MCF 10A (cell line): Measurements from ENCODE around the gene CALML6. TPM values are rescaled to one million over a fixed set of nuclear protein-coding genes. Genes with fewer than 3 reads are reported as not detected.

ENCODE experiments used
- BruUV-seq: library from RNA; stranded (reverse); fragments of 400-500 nt; replicated peaks from 2 replicates; lab custom pipeline; 2021; lab: Mats Ljungman, UMichigan
- CTCF ChIA-PET: fragments of 300-600 bp; sonication (Branson Sonifier 250); formaldehyde crosslinking; extraction: SDS; loops from one replicate; lab custom pipeline; 2021; ENCODE audit warnings: antibody characterized with exemption, inconsistent platforms; lab: Yijun Ruan, JAX
- POLR2A ChIA-PET: fragments of 300-600, 350-650 bp; sonication (Branson Sonifier 250); formaldehyde crosslinking; extraction: SDS; loops from one replicate; lab custom pipeline; 2020; ENCODE audit warnings: antibody characterized with exemption, inconsistent platforms; lab: Yijun Ruan, JAX
- DNase-seq: peaks from one replicate; pipeline ENCODE4 v3.0.0-alpha.2; 2018; ENCODE audit not compliant: unreplicated experiment
- H3K27ac Mint-ChIP-seq: one replicate; pipeline ENCODE4 v1.8.0; 2022; ENCODE audit warnings: mild to moderate bottlenecking, low read depth, mixed read lengths; ENCODE audit not compliant: unreplicated experiment
- H3K27me3 Mint-ChIP-seq: one replicate; pipeline ENCODE4 v1.8.0; 2022; ENCODE audit warnings: mixed read lengths; ENCODE audit not compliant: insufficient read depth, unreplicated experiment
- H3K36me3 Mint-ChIP-seq: one replicate; pipeline ENCODE4 v1.8.0; 2022; ENCODE audit warnings: mild to moderate bottlenecking, moderate library complexity, mixed read lengths; ENCODE audit not compliant: insufficient read depth, unreplicated experiment
- H3K4me1 Mint-ChIP-seq: one replicate; pipeline ENCODE4 v1.8.0; 2022; ENCODE audit warnings: mixed read lengths; ENCODE audit not compliant: insufficient read depth, unreplicated experiment
- H3K4me3 Mint-ChIP-seq: one replicate; pipeline ENCODE4 v1.8.0; 2022; ENCODE audit warnings: mild to moderate bottlenecking, moderate library complexity, mixed read lengths; ENCODE audit not compliant: unreplicated experiment
- H3K9me3 Mint-ChIP-seq: one replicate; pipeline ENCODE4 v1.8.0; 2022; ENCODE audit warnings: mixed read lengths; ENCODE audit not compliant: unreplicated experiment
- intact Hi-C: fragments of 100-400 bp; cut with micrococcal nuclease; formaldehyde crosslinking; loops from 2 replicates; pipeline ENCODE4 v1.14.1; 2022
- total RNA-seq: library from RNA; stranded (reverse); gene quantifications from 2 replicates; pipeline ENCODE4 v1.2.3, GENCODE V29; 2022
- TF ChIP-seq, protein P1 (sequence below): fragments of 200-600 bp; IDR thresholded peaks from one replicate; pipeline ENCODE4 v1.8.0; 2022; ENCODE audit warnings: antibody characterized with exemption, mild to moderate bottlenecking; ENCODE audit not compliant: unreplicated experiment

Gene CALML6
- total RNA-seq, 1 experiment from 2014 or later: 1.7 TPM

DNA sequence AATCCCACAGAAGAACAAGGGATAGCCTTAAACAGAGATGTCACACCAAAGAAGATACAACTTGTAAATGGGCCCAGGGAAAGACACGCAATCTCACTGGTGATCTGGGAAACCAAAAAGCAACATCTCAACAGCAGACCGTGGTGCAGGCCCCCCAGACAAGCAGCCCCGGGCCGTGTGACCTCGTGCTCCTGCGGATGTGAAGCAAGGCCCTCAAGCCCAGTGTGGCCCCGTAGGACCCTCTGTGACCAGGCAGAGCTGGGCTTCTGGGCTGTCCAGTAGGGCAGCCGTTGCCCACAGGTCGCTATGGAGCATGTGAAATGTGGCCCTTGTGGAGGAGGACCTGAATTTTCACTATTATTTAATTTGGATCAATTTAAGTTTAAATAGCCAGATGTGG, 39.0 kb downstream of the CALML6 start:
- H3K9me3 Mint-ChIP-seq: no peaks in the 10 kb centered on the region
- TF ChIP-seq, protein P1, sequence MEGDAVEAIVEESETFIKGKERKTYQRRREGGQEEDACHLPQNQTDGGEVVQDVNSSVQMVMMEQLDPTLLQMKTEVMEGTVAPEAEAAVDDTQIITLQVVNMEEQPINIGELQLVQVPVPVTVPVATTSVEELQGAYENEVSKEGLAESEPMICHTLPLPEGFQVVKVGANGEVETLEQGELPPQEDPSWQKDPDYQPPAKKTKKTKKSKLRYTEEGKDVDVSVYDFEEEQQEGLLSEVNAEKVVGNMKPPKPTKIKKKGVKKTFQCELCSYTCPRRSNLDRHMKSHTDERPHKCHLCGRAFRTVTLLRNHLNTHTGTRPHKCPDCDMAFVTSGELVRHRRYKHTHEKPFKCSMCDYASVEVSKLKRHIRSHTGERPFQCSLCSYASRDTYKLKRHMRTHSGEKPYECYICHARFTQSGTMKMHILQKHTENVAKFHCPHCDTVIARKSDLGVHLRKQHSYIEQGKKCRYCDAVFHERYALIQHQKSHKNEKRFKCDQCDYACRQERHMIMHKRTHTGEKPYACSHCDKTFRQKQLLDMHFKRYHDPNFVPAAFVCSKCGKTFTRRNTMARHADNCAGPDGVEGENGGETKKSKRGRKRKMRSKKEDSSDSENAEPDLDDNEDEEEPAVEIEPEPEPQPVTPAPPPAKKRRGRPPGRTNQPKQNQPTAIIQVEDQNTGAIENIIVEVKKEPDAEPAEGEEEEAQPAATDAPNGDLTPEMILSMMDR: no peak
- intact Hi-C loops: no loop called here
- DNase-seq: no peak
- CTCF ChIA-PET: interaction anchor here (0.6 to 1.4 kb wide), 4 partner anchors 10 to 285 kb away, joined by 3 to 7 read pairs (median 4); no protein-coding TSS in a partner anchor
- POLR2A ChIA-PET: no interaction called here
- no peak overlapping the region for H3K4me3 Mint-ChIP-seq
- H3K4me1 Mint-ChIP-seq: no peaks in the 10 kb centered on the region
- peaks cover 17% of the 10 kb centered on the region for H3K27me3 Mint-ChIP-seq
- H3K36me3 Mint-ChIP-seq: no peaks in the 10 kb centered on the region
- BruUV-seq: no TSS peak
- no peak overlapping the region for H3K27ac Mint-ChIP-seq

DNA sequence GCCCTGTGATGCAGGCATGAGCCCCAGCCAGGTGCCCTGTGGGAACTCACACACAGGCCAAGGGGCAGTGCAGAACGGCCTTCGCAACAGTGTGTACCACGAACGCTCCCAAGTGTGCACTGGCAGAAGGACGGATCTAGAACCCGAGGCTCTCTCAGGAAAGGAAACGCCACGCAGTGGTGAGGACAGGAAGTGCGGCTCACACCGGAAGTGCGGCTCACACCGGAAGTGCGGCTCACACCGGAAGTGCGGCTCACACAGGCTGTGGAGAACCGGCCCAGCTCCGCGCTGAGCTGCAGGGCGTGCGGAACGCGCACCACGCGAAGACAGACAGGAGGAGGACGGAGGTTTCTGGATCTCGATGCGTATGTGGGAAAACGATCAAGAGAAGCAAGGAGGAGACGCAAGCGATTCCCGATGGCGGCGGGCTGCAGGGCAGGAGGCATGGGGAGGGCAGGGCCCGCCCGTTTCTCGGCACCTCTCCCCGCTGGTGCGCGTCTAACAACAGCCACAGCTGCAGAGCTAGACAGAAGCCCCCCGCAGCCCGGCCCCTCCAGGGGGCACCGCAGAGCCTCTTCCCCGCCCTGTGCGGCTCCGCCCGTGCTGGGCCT, 39.9 kb downstream of the CALML6 start:
- CTCF ChIA-PET: interaction anchor here (0.6 to 9.7 kb wide), 4 partner anchors 8 to 286 kb away, joined by 3 to 129 read pairs (median 4); no protein-coding TSS in a partner anchor

DNA sequence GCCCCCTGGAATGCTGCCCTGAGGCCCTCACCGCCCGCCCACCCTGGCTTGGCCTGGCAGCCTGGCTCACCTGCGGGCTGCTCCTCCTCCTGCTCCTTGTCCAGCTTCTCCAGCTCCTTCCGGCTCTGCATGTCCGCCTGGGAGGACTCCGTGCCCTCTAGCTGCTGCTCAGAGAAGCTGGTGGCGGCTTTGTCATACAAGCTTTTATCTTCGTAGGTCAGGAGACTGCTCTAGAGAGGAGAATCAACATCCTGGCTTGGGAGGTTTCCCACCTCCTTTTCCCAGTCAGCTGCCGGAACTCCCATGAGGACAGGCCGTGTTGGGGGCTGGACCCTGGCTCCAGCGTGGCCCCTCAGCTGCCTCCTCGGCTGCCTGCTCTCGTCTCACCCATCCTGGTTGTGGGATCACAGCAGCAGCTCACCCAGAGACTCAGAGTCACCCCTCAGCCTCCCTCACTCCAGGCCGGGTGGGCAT, 40.6 kb downstream of the CALML6 start:
- H3K27ac Mint-ChIP-seq: no peak overlapping the region
- POLR2A ChIA-PET: no interaction called here
- H3K36me3 Mint-ChIP-seq: no peaks in the 10 kb centered on the region
- TF ChIP-seq, protein P1: no peak
- peaks cover 4% of the 10 kb centered on the region for H3K4me1 Mint-ChIP-seq
- intact Hi-C loops: no loop called here
- H3K27me3 Mint-ChIP-seq: peaks cover 12% of the 10 kb centered on the region
- no TSS peak for BruUV-seq
- no peaks in the 10 kb centered on the region for H3K9me3 Mint-ChIP-seq
- no peak for DNase-seq
- H3K4me3 Mint-ChIP-seq: no peak overlapping the region
- CTCF ChIA-PET: interaction anchor here (1.1 to 9.7 kb wide), 3 partner anchors 9 to 89 kb away, joined by 3 to 129 read pairs (median 6); no protein-coding TSS in a partner anchor

More for the DNA sequence above, 39.9 kb downstream of the CALML6 start:
- POLR2A ChIA-PET: no interaction called here
- H3K27ac Mint-ChIP-seq: no peak overlapping the region
- peaks cover 12% of the 10 kb centered on the region for H3K27me3 Mint-ChIP-seq
- intact Hi-C loops: no loop called here
- no TSS peak for BruUV-seq
- DNase-seq: peak; percentile 14
- H3K36me3 Mint-ChIP-seq: no peaks in the 10 kb centered on the region
- H3K4me1 Mint-ChIP-seq: no peaks in the 10 kb centered on the region
- no peak overlapping the region for H3K4me3 Mint-ChIP-seq
- no peaks in the 10 kb centered on the region for H3K9me3 Mint-ChIP-seq
- TF ChIP-seq, protein P1: no peak

DNA sequence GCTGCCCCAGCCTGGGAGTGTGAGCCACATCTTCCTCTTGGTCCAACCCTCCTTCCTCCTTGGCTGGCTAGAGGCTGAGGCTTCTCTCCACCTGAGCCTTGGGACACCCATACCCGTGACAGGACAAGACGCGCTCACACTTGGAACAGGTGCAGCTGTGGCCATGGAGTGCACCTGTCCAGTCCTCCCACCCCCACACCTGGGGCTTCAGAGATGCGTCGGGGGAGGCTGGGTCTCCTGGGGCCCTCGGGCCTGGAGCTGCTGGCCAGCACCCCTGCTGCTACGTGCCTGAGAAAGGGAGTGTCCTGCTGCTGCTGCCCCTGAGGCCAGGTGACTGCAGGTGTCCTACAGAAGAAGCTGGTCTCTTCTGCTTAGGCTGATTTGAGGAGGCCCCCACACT, 41.0 kb downstream of the CALML6 start:
- no peaks in the 10 kb centered on the region for H3K9me3 Mint-ChIP-seq
- no peak overlapping the region for H3K27ac Mint-ChIP-seq
- H3K27me3 Mint-ChIP-seq: peaks cover 16% of the 10 kb centered on the region
- POLR2A ChIA-PET: no interaction called here
- no peak for DNase-seq
- H3K4me3 Mint-ChIP-seq: no peak overlapping the region
- H3K4me1 Mint-ChIP-seq: peaks cover 8% of the 10 kb centered on the region
- BruUV-seq: no TSS peak
- CTCF ChIA-PET: interaction anchor here (1.2 to 9.7 kb wide), 3 partner anchors 14 to 89 kb away, joined by 3 to 129 read pairs (median 6); no protein-coding TSS in a partner anchor
- TF ChIP-seq, protein P1: no peak
- H3K36me3 Mint-ChIP-seq: no peaks in the 10 kb centered on the region
- intact Hi-C loops: no loop called here
